ENCODE results near the gene KRTCAP2.
A peak's percentile ranks its signal among the peaks of the same experiment; 100 is the strongest.

Gene KRTCAP2

DNA sequence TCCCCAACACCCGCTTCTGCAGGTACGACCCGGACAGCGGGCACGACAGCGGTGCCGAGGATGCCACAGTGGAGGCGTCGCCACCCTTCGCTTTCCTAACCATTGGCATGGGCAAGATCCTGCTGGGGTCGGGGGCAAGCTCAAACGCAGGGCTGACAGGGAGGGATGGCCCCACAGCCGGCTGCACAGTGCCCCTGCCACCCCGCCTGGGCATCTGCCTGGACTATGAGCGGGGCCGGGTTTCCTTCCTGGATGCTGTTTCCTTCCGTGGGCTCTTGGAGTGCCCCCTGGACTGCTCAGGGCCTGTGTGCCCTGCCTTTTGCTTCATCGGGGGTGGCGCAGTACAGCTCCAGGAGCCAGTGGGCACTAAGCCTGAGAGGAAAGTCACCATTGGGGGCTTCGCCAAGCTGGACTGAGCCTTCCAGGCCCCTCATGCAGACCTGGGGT, 10.7 kb upstream of the KRTCAP2 start:
- DNase-seq (ENCODE audit: low spot score), result no peak

DNA sequence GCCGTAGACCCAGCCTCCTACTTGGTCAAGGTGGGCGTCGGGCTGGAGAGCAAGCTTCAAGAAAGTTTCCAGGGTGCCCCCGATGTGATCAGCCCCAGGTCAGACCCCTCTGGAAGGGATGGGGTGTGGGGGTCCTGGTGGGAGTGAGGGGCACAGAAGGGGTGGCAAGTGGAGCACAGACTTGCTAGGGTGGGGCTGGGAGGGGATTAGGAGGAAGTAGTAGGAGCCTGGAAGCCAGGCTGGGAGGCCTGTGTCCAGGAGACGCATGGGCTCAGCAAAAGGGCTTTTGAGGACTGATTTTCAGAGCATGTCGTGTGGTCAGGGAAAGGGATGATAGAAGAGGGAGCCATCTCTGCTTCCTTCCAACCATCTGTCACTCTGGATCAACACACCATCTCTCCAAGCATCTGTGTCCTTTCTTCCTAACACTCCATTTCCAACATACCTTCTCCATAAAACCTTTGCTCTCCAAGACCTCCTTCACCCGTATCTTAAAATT, 9.0 kb upstream of the KRTCAP2 start:
- no peak for DNase-seq (ENCODE audit: low spot score)

DNA sequence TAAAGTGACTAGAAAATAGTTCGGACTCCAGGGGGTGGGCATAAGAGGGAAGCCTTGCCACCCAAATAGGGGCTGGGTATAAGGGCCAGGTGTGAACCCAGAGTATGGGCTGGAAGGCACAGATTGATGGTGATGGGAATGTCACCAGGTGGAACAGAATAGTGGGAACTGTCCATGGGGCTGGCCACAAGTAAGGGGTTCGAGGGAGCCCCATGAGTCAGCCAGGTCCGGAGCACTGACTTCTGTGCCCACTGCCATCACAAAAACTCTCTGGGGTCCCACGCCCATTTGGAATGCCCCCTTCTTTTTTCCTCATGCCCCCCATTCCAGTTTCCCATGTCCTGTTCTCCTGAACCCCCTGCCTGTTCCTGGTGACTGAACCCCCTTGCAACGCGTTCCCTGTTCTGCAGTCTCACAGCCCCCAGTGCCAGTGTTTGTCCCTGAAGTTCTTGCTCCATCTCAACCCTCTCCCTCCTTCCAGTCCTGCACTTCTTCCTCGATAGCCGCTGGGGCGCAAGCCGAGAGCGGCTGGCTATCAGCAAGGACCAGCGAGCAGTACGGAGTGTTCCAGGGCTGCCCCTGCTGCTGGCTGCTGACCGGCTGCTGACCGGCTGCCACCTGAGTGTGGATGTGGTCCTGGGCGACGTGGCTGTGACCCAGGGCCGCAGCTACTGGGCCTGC, 8.4 kb upstream of the KRTCAP2 start:
- DNase-seq (ENCODE audit: low spot score), result no peak

DNA sequence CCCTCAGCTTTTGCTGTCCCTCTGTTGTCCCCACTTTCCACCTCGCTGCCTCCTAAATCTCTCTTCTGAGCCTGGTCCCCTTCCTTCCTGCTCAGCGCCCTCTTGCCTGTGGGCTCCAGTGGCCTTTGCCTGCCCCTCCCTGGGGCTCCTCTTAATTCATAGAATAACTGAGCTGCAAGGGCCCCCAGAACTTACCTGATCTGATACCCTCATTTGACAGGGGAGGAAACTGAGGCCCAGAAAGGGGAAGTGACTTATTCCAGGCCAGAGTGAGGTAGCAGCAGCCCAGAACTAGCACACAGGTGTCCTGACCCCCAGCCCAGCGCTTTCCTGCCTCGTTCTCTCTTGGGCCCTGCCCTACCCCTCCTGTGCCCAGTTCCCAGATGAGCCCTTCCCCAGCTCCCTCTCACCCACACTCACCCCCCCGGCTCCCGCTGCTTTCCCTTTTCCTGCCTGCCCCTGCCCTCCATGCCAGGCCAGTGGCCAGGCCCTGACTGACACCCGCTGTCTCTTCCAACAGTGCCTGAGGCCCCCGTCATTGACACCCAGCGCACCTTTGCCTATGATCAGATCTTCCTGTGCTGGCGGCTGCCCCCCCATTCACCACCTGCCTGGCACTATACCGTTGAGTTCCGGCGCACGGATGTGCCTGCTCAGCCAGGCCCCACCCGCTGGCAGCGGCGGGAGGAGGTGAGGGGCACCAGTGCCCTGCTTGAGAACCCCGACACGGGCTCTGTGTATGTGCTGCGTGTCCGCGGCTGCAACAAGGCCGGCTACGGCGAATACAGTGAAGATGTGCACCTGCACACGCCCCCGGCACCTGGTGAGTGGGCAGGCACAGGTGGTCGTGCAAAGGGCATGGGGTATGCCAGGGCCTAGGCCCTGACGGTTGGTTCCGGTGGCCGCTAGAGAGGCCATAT, 6.3 kb upstream of the KRTCAP2 start:
- DNase-seq (ENCODE audit: low spot score), result no peak

DNA sequence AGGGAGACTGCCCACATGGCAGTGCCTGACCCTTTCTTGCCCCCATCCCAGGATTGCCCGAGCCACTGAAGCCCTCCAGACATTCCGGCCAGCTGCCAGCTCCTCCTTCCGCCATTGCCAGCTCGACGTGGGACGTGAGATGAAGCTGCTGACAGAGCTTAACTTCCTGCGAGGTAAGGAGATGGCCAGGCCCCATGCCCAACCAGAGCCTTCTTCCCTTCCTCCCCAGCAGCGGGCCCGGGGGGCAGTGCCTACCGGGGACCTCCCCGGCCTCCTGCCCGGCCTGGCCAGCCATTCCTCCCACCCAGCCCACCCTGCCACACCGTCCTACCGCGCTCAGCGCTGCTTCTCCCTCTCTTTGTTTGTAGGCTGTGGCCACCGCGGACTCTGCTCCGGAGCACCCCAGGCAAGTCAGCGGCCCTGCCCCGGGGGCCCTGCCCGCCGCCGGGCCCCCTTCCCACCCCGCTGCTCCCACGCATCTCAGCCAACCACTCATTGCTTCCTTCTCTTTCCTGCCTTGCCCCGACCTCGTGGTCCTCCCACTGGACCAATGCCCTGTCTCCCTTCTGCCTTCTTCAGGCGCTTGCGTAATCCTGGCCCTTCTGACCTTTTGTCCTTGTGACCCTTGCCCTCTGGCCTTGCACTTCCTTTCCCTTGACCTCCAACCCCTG, 5.5 kb upstream of the KRTCAP2 start:
- DNase-seq (ENCODE audit: low spot score), result no peak

DNA sequence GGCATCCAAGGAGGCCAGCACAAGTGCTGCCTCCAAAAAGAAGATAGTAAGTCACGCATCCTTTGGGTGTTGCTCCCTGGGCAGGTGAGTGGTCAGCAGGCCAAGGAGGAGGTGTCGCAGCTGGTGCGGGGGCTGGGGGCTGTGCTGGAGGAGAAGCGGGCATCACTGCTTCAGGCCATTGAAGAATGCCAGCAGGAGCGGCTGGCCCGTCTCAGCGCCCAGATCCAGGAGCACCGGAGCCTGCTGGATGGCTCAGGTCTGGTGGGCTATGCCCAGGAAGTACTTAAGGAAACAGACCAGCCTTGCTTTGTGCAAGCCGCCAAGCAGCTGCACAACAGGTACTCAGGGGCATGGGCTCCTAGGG, 4.8 kb upstream of the KRTCAP2 start:
- DNase-seq (ENCODE audit: low spot score), result no peak

DNA sequence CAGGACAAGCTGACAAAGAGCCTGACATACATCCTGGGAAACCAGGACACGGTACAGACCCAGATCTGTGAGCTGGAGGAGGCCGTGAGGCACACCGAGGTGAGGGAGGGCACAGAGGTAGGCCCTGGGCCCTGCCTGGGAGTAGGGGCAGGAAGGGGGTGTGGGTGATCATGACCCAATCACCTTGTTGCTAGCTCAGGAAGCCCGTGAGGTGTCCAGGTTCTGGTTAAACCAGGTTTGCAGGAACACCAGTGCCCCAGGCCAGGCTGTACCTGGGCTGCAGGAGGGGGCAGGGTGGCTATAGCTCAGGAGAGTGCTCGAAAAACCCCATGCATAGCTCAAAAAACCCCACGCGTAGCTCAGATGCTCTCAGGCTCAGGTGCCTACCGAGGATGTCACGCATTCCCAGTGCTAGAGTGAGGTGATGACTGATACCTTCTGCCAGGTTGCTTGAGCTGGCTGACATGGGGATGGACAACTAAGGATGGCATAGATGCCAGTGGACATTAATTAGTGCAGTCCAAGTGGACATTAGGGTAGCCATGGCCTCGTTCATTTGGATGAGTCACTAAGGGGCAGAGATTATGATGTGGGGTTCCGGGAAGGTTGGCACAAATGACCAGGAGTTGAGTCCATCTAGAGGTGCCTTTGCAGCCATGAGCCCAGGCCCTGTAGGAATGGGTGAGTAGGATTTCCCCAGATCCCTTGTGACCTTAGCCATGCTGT, 4.3 kb upstream of the KRTCAP2 start:
- DNase-seq (ENCODE audit: low spot score), result no peak

DNA sequence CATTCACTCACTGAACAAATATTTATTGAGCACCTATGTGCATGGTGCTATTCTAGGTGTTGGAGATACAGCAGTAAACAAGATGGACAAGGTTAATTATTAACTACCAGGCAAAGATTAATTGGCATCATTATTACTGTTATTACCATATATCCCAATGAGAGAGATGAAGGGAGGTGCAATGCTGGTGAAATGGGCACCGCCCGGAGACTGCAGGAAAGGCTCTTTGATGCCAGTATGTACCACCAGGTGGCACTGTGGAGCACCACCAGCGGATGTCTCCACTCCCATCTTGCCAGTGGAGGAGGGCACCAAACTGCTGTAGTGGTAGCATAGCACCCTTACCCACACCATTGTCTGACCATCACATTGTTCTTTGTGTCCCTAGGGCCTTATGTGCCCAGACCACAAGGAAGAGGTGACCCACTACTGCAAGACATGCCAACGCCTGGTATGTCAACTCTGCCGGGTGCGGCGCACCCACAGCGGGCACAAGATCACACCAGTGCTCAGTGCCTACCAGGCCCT, 3.5 kb upstream of the KRTCAP2 start:
- DNase-seq (ENCODE audit: low spot score), result peak; percentile 88

DNA sequence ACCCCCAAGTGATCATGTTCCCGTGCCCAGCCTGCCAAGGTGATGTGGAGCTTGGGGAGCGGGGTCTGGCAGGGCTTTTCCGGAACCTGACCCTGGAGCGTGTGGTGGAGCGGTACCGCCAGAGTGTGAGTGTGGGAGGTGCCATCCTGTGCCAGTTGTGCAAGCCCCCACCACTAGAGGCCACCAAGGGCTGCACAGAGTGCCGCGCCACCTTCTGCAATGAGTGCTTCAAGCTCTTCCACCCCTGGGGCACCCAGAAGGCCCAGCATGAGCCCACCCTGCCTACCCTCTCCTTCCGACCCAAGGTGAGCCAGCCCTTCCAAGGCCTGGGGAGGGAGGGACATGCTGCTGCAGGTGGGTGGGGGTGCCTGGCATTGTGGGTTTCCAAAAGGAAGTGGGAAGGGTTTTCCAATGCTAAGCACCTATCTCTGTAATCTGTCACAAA, 2.8 kb upstream of the KRTCAP2 start:
- no peak for DNase-seq (ENCODE audit: low spot score)

DNA sequence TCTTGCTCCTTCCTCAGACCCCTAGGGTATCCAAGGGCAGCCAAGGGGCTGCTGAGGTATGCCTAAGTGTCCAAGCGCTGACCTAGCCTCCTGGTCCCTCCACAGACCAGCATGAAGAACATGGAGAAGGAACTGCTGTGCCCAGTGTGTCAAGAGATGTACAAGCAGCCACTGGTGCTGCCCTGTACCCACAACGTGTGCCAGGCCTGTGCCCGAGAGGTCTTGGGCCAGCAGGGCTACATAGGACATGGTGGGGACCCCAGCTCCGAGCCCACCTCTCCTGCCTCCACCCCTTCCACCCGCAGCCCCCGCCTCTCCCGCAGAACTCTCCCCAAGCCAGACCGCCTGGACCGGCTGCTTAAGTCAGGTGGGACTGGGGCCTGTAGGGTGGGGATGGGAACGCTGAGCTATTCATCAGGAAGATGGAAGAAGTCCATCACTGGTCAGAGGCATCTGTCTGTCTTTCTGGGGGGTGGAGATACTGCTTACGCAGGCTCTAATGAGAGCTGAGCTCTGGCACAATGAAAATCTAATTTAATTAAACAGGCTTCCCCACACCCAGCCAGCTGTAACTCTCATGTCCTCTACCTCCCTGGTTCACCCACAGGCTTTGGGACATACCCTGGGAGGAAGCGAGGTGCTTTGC, 2.3 kb upstream of the KRTCAP2 start:
- DNase-seq (ENCODE audit: low spot score), result no peak

DNA sequence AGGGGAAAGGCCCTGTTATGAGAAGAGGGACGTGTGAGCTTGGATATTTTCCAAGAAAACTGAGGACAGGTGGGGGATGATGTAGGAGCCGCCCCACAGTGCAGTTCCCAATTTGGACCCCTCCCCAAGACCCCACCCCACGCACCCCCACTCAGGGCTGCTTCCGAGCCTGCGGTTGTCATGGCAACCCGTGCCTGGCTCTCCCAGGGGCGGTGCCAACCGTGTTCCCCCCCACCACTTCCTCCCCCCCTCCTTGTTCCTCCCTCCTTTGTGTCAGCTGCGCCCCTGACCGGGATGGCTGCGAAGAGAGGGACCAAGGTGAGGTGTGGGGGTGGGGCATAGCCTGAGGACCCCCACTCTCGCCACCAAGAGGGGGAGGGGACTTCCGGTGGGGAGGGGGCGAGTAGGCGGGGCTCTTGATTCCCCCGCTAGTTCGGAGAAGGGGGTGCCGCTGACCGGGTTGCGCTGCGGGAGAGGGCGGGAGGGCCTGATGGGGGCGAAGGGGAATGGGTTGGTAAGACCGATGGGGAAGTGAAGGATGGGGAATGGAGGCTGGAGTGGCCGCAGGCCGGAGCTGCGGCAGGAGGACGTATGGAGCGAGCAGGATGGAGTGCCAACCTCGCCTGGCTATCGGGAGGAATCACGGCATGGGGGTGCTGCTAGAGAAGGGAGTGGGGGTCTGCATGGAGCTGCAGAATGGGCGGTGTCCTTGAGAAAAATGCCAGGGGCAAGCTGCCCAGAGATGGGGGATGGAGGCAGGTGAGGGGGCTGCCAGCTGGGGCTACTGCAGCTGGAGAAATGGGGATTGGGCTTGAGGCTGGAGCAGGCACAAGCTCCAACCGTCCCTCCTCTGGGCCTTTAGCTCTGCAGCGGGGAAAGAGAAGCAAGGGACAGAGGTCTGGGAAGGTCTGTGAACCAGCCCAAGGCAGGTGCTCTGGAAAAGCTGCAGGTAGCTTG, 1.5 kb upstream of the KRTCAP2 start:
- DNase-seq (ENCODE audit: low spot score), result no peak

DNA sequence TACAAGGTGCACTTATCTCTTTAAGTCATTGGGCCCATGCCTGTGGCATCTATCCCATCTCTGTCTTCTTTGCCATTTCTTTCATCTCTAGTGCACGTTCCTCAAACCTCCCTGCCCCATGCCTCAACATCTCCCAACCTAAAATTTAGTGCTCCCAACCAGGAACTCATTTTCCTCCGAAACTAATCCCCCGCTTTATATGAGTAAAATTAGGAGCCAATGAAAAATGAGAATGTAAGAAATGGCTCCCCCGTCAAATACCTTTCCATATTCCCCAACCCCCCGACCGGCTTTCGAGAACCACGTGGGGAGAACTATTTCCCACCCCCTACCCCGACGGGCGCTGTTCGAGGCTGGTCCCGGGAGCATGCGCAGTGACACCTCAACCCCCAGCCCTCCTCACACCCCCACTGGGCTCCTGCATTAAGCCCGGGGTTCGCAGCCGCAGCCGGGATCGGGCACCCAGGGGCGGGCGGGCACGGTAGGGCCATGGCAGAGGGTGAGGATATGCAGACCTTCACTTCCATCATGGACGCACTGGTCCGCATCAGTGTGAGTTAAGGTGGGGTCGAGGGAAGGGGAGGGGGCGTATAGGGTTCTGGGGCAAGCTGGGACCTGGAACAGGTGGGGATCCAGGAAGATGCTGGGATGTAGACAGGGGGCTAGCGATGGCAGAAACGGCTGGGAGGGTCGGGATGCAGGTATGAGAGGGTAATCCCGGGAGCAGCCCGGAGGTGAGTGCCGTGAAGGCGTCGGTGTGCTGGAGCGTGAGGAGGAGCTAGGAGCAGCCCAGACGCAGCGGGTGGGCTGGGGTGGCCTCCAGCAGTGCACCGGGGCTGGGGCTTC, 597 bp upstream of the KRTCAP2 start, which contains the start of gene TRIM46:
TSS of gene TRIM46 (plus strand) at position 372 of the 846 bp plus-strand sequence. CDS start at position 490, 118 bp downstream.
- DNase-seq (ENCODE audit: low spot score), result no peak

DNA sequence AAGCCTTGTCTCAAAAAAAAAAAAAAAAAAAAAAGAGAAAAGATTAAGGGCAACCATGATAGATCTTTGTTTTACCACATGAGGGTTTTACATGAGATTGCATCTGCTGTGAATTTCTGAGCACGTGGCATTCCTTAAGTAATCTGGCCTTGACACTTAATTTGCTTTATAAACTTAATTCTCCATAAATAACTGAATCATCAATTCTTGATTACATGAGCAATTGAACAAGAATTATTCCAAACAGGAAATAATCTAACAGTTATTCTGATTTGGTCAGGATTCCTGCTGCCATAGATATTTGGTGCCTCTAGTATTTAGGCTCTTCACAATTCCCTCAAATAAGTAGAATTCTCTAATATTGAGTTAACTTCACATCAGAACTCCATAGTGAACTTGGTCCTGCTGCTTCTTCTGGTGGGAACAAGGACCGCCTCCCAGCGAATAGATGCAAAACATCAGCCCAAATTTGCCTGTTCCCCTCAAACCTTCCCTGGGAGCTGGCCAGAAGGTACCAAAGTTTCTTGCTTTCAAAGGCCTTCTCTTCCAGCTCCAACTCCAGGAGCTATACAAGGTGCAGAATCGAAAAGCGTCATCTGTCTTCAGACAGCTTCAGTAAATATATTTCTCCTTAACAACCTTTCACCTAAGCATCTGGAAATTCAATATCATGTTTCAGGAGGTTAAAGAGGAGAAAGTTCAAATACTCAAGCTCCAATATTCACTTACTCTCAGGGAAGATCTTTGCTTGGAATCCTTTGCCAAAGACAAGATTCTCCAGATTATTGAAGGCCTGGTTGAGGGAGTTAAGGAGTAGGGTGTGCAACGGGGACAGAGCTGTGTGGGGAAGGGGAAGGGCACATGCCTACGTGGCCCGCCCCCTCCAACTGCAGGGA, 1.0 kb downstream of the KRTCAP2 start:
- no peak for DNase-seq (ENCODE audit: low spot score)

DNA sequence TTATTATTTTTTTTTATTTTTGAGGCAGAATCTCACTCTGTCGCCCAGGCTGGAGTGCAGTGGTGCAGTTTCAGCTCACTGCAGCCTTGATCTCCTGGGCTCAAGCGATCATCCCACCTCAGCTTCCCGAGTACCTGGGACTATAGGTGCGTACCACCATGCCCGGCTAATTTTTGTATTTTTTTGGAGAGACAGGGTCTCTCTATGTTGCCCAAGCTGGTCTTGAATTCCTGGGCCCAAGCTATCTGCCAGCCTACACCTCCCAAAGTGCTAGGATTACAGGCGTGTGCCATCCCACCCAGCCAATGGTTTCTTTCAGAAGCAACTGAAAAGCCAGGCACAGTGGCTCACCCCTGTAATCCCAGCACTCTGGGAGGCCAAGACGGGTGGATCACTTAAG, 2.3 kb downstream of the KRTCAP2 start:
- DNase-seq (ENCODE audit: low spot score), result no peak

DNA sequence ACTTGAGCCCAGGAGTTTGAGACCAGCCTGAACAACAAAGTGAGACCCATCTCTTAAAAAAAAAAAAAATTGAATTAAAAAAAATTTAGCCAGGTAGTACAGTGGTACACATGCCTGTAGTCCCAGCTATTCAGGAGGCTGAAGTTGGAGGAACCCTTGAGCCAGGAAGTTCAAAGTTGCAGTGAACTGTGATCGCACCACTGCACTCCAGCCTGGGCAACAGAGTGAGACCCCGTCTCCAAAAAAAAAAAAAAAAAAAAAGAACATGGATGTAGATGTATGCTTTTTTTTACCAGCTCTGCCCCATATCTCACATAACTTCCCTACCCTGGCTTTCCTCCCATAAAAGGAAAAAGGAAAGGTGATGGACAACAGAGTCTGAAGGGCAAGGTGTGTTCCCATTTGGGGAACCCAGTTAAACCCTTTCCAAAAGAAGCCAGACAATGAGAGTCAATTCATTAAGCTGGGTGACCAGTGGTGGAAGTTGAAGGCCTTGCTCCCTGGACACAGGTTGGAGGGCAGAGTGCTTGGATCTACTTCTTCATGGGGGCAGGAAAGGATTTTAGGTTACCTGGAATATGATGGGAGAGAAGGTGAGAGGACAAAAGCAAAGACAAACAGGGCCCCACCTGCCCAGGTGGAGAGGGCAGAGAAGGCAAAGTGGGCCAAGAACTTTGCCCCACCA, 2.9 kb downstream of the KRTCAP2 start:
- no peak for DNase-seq (ENCODE audit: low spot score)

DNA sequence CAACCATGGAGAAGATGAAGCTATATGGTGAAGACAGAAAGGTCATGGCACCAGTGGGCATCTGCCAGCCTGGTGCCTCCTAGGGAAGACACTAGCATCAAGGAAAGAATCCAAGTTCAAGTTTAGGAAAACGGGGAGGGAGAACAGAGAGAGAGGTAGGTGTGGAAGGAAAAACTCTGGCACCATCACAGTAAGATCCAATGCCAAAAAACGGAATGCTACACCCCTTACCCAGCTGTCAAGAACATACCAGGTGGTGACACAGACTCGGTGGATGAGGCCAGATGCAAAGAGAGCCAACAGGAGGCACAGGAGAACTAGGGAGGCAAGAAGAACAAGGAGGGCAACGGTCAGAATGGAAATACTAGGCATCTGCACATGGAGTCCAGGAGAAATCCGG, 3.6 kb downstream of the KRTCAP2 start:
- no peak for DNase-seq (ENCODE audit: low spot score)
